B cell (primary cell): Measurements from ENCODE around the gene UBA7. TPM values are rescaled to one million over a fixed set of nuclear protein-coding genes. Genes with fewer than 3 reads are reported as not detected.

Experiments used
- ATAC-seq: fragments of 200-7000 bp; cut with Tn5 transposase; one replicate; pipeline ENCODE4 v1.10.0; 2021; ENCODE audit warnings: low read depth, mild to moderate bottlenecking, moderate number of reproducible peaks, moderate library complexity
- CTCF ChIA-PET: fragments of 350-600 bp; sonication (Branson Sonifier 250); formaldehyde crosslinking; loops from one replicate; lab custom pipeline; 2021; ENCODE audit warnings: antibody characterized with exemption, inconsistent platforms; lab: Charles Lee
- POLR2A ChIA-PET: fragments of 350-600 bp; sonication (Branson Sonifier 250); formaldehyde crosslinking; loops from one replicate; lab custom pipeline; 2021; ENCODE audit warnings: antibody characterized with exemption; lab: Charles Lee
- DNase-seq: peaks from one replicate; pipeline ENCODE4 v3.0.0; 2013
- H2AFZ ChIP-seq: 2 replicates; pipeline ENCODE4 v1.6.1; 2012; ENCODE audit warnings: mild to moderate bottlenecking, low read depth, low read length; ENCODE audit not compliant: insufficient read depth, poor library complexity, severe bottlenecking
- H3K27ac ChIP-seq, 2 donors: 1 replicate in 1 of 2; 2 replicates in 1 of 2; pipeline ENCODE4 v1.5.1; 2012 to 2013; ENCODE audit warnings: low read length in 2 of 2, mild to moderate bottlenecking in 2 of 2, moderate library complexity in 1 of 2
- H3K27me3 ChIP-seq, 4 experiments: fragments of 200-600 bp in 1 of 4; sonication (generic) in 1 of 4; replicated peaks in 1 of 4; 1 replicate in 2 of 4; 2 replicates in 2 of 4; pipeline versions ENCODE4 v1.6.1 to v1.7.0; 2013 to 2016; ENCODE audit warnings: low read length in 3 of 4, mild to moderate bottlenecking in 2 of 4, mixed read lengths in 1 of 4, moderate library complexity in 1 of 4; ENCODE audit not compliant: insufficient read depth in 4 of 4, control insufficient read depth in 3 of 4; ENCODE audit errors: control extremely low read depth in 1 of 4
- H3K36me3 ChIP-seq, 2 experiments: replicated peaks in 1 of 2; 1 replicate in 1 of 2; 2 replicates in 1 of 2; pipeline versions ENCODE4 v1.6.1 to v1.7.1; 2013; ENCODE audit warnings: low read length in 1 of 2; ENCODE audit not compliant: insufficient read depth in 2 of 2, control insufficient read depth in 1 of 2; ENCODE audit errors: control extremely low read depth in 1 of 2, extremely low read depth in 1 of 2
- H3K4me1 ChIP-seq, 2 donors: fragments of 200-600 bp in 1 of 2; sonication (generic) in 1 of 2; 1 replicate in 1 of 2; 2 replicates in 1 of 2; pipeline versions ENCODE4 v1.5.1 to v1.6.1; 2013 to 2017; ENCODE audit warnings: low read length in 2 of 2; ENCODE audit not compliant: control insufficient read depth in 2 of 2, insufficient read depth in 2 of 2
- H3K4me2 ChIP-seq: replicated peaks from 2 replicates; pipeline ENCODE3; 2012; ENCODE audit warnings: mild to moderate bottlenecking, low read depth, low read length; ENCODE audit not compliant: poor library complexity, severe bottlenecking
- H3K4me3 ChIP-seq, 5 experiments: fragments of 200-600 bp in 1 of 5; sonication (generic) in 1 of 5; 1 replicate in 3 of 5; 2 replicates in 2 of 5; pipeline versions ENCODE4 v1.5.1 to v1.7.0; 2011 to 2016; ENCODE audit warnings: low read length in 4 of 5, mild to moderate bottlenecking in 4 of 5, low read depth in 2 of 5, control low read depth in 1 of 5, moderate library complexity in 1 of 5; ENCODE audit not compliant: insufficient read depth in 1 of 5; ENCODE audit errors: control extremely low read depth in 1 of 5, extremely low read depth in 1 of 5
- H3K79me2 ChIP-seq: fragments of 200-600 bp; sonication (generic); one replicate; pipeline ENCODE4 v1.6.0; 2016; ENCODE audit warnings: low read length; ENCODE audit not compliant: control insufficient read depth, insufficient read depth
- H3K9ac ChIP-seq: fragments of 200-600 bp; sonication (generic); 2 replicates; pipeline ENCODE4 v1.6.1; 2017; ENCODE audit warnings: mild to moderate bottlenecking, low read length, moderate library complexity
- H3K9me3 ChIP-seq, 3 donors: one replicate each; pipeline versions ENCODE4 v1.6.1 to v1.7.1; 2013; ENCODE audit warnings: low read length in 2 of 3; ENCODE audit not compliant: control insufficient read depth in 2 of 3, insufficient read depth in 1 of 3; ENCODE audit errors: control extremely low read depth in 1 of 3
- H4K20me1 ChIP-seq: 2 replicates; pipeline ENCODE4 v1.6.0; 2012; ENCODE audit warnings: mild to moderate bottlenecking, low read length; ENCODE audit not compliant: insufficient read depth, control insufficient read depth, poor library complexity, severe bottlenecking
- H3K27ac Mint-ChIP-seq: one replicate; pipeline ENCODE4 v1.8.0; 2021; ENCODE audit warnings: mixed read lengths
- H3K27me3 Mint-ChIP-seq: one replicate; pipeline ENCODE4 v1.8.0; 2021; ENCODE audit warnings: mixed read lengths
- H3K4me1 Mint-ChIP-seq: one replicate; pipeline ENCODE4 v1.8.0; 2021; ENCODE audit warnings: mixed read lengths
- H3K4me3 Mint-ChIP-seq: one replicate; pipeline ENCODE4 v1.8.0; 2021; ENCODE audit warnings: mixed read lengths
- H3K9me3 Mint-ChIP-seq: one replicate; pipeline ENCODE4 v1.8.0; 2022; ENCODE audit warnings: mixed read lengths; ENCODE audit not compliant: insufficient read depth
- EZH2 ChIP-seq: IDR thresholded peaks from 2 replicates; pipeline ENCODE4 v1.6.1; 2012; ENCODE audit warnings: borderline replicate concordance, low read depth, mild to moderate bottlenecking, moderate library complexity, low read length; ENCODE audit not compliant: insufficient read depth, poor library complexity, severe bottlenecking
- WGBS: methylation state at CpG from one replicate; pipeline ENCODE4 v1.1.5; 2013; ENCODE audit warnings: missing lambda C conversion rate; ENCODE audit not compliant: insufficient coverage; 5-methylcytosine and 5-hydroxymethylcytosine counted together
- intact Hi-C: fragments of 100-400 bp; cut with micrococcal nuclease; formaldehyde crosslinking; loops from one replicate; pipeline ENCODE4 v1.10.0; 2022
- polyA plus RNA-seq: library from polyadenylated mRNA; depleted of rRNA; stranded (reverse); fragments of >200 nt; gene quantifications from 2 replicates; pipeline ENCODE4 v1.2.3, GENCODE V29; 2012
- total RNA-seq, 2 donors: library from RNA; stranded (reverse); fragments of 120-200 nt in 1 of 2; gene quantifications; 1 replicate in 1 of 2; 2 replicates in 1 of 2; pipeline versions ENCODE4 v1.2.3 to v1.2.4, GENCODE V29; 2013 to 2022
- TF ChIP-seq, protein P1 (sequence below): fragments of 200-600 bp; IDR thresholded peaks from one replicate; pipeline ENCODE4 v1.8.0; 2022; ENCODE audit warnings: antibody characterized with exemption, mild to moderate bottlenecking

UBA7 gene
- total and polyA plus RNA-seq, 2 donors (not counting 1 experiment from before 2014, with no cell fraction given): 418 to 943 TPM

DNA sequence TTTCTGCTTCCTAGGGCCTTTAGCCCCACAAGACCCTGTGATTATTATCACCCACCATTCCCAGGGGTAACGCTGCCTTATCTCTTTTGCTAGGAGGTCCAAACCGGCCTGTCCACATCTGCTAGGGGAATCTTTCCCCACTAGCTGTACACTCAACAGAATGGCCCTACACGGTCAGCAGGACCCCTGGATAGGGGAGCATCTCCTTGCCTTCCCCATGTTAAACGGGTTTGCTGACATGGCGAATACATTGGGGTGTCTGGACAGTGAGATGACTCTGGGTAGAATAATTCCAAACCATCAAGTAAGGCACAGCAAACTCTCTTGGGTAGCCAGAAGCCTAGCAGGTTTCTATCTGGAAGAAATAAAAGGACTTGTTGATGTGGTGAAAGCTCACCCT, 41.9 kb upstream of the UBA7 start:
- intact Hi-C loops: loop anchor here (1.0 to 2.0 kb wide), 8 partner anchors 16 to 379 kb away; partner anchors contain the start of genes AMIGO3, IP6K1, MST1R and RBM6
- WGBS: 74% methylated on average over 2 of the region's 5 CpGs
- peak overlapping the region; percentile 98 for H2AFZ ChIP-seq
- peaks cover 10 to 15% of the 10 kb centered on the region in 2 donors for H3K4me1 ChIP-seq
- ATAC-seq (no peak), DNase-seq (no peak)
- Mint-ChIP-seq H3K9me3 (no peaks in the 10 kb centered on the region), H3K27ac (no peak overlapping the region), H3K4me1 (peaks cover 11% of the 10 kb centered on the region), H3K4me3 (peak overlapping the region; percentile 91), H3K27me3 (no peaks in the 10 kb centered on the region)
- peak overlapping the region in 1 of 2 donors; percentile 59 for H3K27ac ChIP-seq
- TF ChIP-seq EZH2: no peak
- TF ChIP-seq, protein P1, sequence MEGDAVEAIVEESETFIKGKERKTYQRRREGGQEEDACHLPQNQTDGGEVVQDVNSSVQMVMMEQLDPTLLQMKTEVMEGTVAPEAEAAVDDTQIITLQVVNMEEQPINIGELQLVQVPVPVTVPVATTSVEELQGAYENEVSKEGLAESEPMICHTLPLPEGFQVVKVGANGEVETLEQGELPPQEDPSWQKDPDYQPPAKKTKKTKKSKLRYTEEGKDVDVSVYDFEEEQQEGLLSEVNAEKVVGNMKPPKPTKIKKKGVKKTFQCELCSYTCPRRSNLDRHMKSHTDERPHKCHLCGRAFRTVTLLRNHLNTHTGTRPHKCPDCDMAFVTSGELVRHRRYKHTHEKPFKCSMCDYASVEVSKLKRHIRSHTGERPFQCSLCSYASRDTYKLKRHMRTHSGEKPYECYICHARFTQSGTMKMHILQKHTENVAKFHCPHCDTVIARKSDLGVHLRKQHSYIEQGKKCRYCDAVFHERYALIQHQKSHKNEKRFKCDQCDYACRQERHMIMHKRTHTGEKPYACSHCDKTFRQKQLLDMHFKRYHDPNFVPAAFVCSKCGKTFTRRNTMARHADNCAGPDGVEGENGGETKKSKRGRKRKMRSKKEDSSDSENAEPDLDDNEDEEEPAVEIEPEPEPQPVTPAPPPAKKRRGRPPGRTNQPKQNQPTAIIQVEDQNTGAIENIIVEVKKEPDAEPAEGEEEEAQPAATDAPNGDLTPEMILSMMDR: no peak
- peaks cover 5% of the 10 kb centered on the region for H3K79me2 ChIP-seq
- H4K20me1 ChIP-seq: no peaks in the 10 kb centered on the region
- POLR2A ChIA-PET: no interaction called here
- CTCF ChIA-PET: interaction anchor here (2.5 kb wide), 1 partner anchor 16 kb away, joined by 18 read pairs; no protein-coding TSS in a partner anchor
- no peaks in the 10 kb centered on the region for H3K36me3 ChIP-seq
- H3K4me2 ChIP-seq: peak overlapping the region; percentile 86
- peak overlapping the region in 4 of 5 experiments; percentile 53 to 91 (median 72) for H3K4me3 ChIP-seq
- peak overlapping the region; percentile 74 for H3K9ac ChIP-seq
- no peaks in the 10 kb centered on the region for H3K9me3 ChIP-seq
- H3K27me3 ChIP-seq: peaks cover 0 to 1% (median 0%) of the 10 kb centered on the region in 4 experiments

DNA sequence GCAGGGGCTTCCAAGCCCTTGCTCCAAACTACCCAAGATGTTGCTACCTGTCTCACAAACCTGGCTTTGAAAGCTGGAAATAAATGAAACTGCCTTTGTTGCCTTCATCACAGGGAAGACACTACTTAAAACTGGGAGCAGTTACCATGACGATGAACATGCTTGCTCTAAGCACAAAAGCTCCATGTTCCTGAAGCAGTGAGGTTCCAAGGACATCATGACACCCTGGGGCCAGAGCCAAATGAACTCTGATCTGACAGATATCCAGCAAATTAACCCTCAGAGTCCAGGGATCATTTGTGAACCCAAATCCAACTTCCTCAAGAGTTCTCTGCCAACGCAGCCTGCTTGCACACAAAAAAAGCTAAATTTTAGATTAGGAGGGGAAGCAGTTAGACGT, 31.9 kb upstream of the UBA7 start:
- Histone ChIP-seq H3K4me2 (no peak overlapping the region), H3K4me1 (no peaks in the 10 kb centered on the region), H4K20me1 (no peaks in the 10 kb centered on the region), H3K9ac (no peak overlapping the region), H2AFZ (no peak overlapping the region), H3K27ac (no peak overlapping the region), H3K36me3 (peaks cover 0 to 8% of the 10 kb centered on the region in 2 experiments), H3K27me3 (no peaks in the 10 kb centered on the region), H3K79me2 (peaks cover 4% of the 10 kb centered on the region), H3K4me3 (no peak overlapping the region), H3K9me3 (no peaks in the 10 kb centered on the region)
- ChIA-PET POLR2A (no interaction called here), CTCF (interaction anchor here (0.8 to 17.8 kb wide), 3 partner anchors 23 to 60 kb away, joined by 3 to 547 read pairs (median 3); partner anchors contain the start of genes CDHR4 and INKA1)
- TF ChIP-seq, protein P1: no peak
- TF ChIP-seq EZH2: no peak
- 100% methylated on average over 1 of the region's 3 CpGs for WGBS
- H3K4me3 Mint-ChIP-seq: no peak overlapping the region
- intact Hi-C loops: no loop called here
- no peaks in the 10 kb centered on the region for H3K9me3 Mint-ChIP-seq
- H3K27me3 Mint-ChIP-seq: no peaks in the 10 kb centered on the region
- H3K4me1 Mint-ChIP-seq: no peaks in the 10 kb centered on the region
- no peak for DNase-seq
- no peak for ATAC-seq
- H3K27ac Mint-ChIP-seq: no peak overlapping the region
